Neural cell (in vitro differentiated cells): Measurements from ENCODE around the gene POLR2C. TPM values are rescaled to one million over a fixed set of nuclear protein-coding genes. Genes with fewer than 3 reads are reported as not detected.
A peak's percentile ranks its signal among the peaks of the same experiment; 100 is the strongest.

Experiments
- H2AFZ ChIP-seq: fragments of 200-600, 300-800 bp; sonication (generic), shearing (Covaris generic); 2 replicates; pipeline ENCODE4 v1.6.0; 2014; ENCODE audit warnings: low read depth, mild to moderate bottlenecking, antibody characterized with exemption, low read length, moderate library complexity
- H3F3A ChIP-seq: fragments of 200-600 bp; shearing (Covaris generic); 2 replicates; pipeline ENCODE4 v1.6.1; 2016; ENCODE audit warnings: mild to moderate bottlenecking, moderate library complexity, mixed read lengths, antibody characterized with exemption, low read length; ENCODE audit not compliant: insufficient read depth, poor library complexity, severe bottlenecking
- H3K27ac ChIP-seq: fragments of 200-600, 300-800 bp; sonication (generic), shearing (Covaris generic); 2 replicates; pipeline ENCODE4 v1.5.1; 2014; ENCODE audit warnings: mild to moderate bottlenecking, low read length, moderate library complexity
- H3K27me3 ChIP-seq: fragments of 300-800, 200-600 bp; sonication (generic), shearing (Covaris generic); 2 replicates; pipeline ENCODE4 v1.6.0; 2014; ENCODE audit warnings: mild to moderate bottlenecking, low read depth, low read length, moderate library complexity; ENCODE audit not compliant: insufficient read depth
- H3K36me3 ChIP-seq: fragments of 300-800, 200-600 bp; sonication (generic), shearing (Covaris generic); 2 replicates; pipeline ENCODE4 v1.5.1; 2014; ENCODE audit warnings: mild to moderate bottlenecking, antibody characterized with exemption, low read length, moderate library complexity; ENCODE audit not compliant: insufficient read depth
- H3K4me2 ChIP-seq: fragments of 300-800, 200-600 bp; sonication (generic), shearing (Covaris generic); 2 replicates; pipeline ENCODE4 v1.6.0; 2014; ENCODE audit warnings: mild to moderate bottlenecking, low read length
- H3K4me3 ChIP-seq: fragments of 300-800, 200-600 bp; sonication (generic), shearing (Covaris generic); 2 replicates; pipeline ENCODE4 v1.5.1; 2014; ENCODE audit warnings: mild to moderate bottlenecking, low read length, moderate library complexity
- H3K79me2 ChIP-seq: fragments of 200-600 bp; shearing (Covaris generic); replicated peaks from 2 replicates; pipeline ENCODE4 v1.6.0; 2014; ENCODE audit warnings: mild to moderate bottlenecking, low read length, moderate library complexity; ENCODE audit not compliant: insufficient read depth
- H3K9ac ChIP-seq: fragments of 300-800, 200-600 bp; sonication (generic), shearing (Covaris generic); 2 replicates; pipeline ENCODE4 v1.6.1; 2016; ENCODE audit warnings: mild to moderate bottlenecking, low read length, mixed read lengths
- H3K9me2 ChIP-seq: fragments of 200-600 bp; shearing (Covaris generic); 2 replicates; pipeline ENCODE4 v1.6.1; 2016; ENCODE audit warnings: mild to moderate bottlenecking, low read length, mixed read lengths; ENCODE audit not compliant: insufficient read depth
- H3K9me3 ChIP-seq: fragments of 200-600, 300-800 bp; sonication (generic), shearing (Covaris generic); 2 replicates; pipeline ENCODE4 v1.6.1; 2016; ENCODE audit warnings: mild to moderate bottlenecking, mixed run types, low read length, moderate library complexity, mixed read lengths
- H4K20me1 ChIP-seq: fragments of 200-600 bp; shearing (Covaris generic); 2 replicates; pipeline ENCODE4 v1.6.1; 2016; ENCODE audit warnings: mild to moderate bottlenecking, mixed run types; ENCODE audit not compliant: insufficient read depth
- EP300 ChIP-seq: fragments of 450-650 bp; conservative IDR thresholded peaks from 2 replicates; pipeline ENCODE4 v1.6.1; 2014; ENCODE audit warnings: antibody characterized with exemption, mild to moderate bottlenecking, moderate library complexity; ENCODE audit not compliant: poor library complexity, severe bottlenecking
- EZH2 ChIP-seq: fragments of 200-600, 300-800 bp; shearing (Covaris generic), sonication (generic); IDR thresholded peaks from 2 replicates; pipeline ENCODE4 v1.6.1; 2014; ENCODE audit warnings: antibody characterized with exemption, low read length, borderline replicate concordance, mild to moderate bottlenecking; ENCODE audit not compliant: insufficient read depth, poor library complexity, severe bottlenecking
- MXI1 ChIP-seq: fragments of 450-650 bp; conservative IDR thresholded peaks from 2 replicates; pipeline ENCODE4 v1.6.1; 2014; ENCODE audit warnings: antibody characterized with exemption, mild to moderate bottlenecking; ENCODE audit not compliant: poor library complexity, severe bottlenecking
- POLR2AphosphoS5 ChIP-seq: IDR thresholded peaks from 2 replicates; pipeline ENCODE4 v1.6.1; 2012
- RAD21 ChIP-seq: fragments of 450-650 bp; conservative IDR thresholded peaks from 2 replicates; pipeline ENCODE4 v1.6.1; 2014; ENCODE audit warnings: antibody characterized with exemption, mild to moderate bottlenecking, moderate library complexity
- SMC3 ChIP-seq: fragments of 450-650 bp; conservative IDR thresholded peaks from 2 replicates; pipeline ENCODE4 v1.6.1; 2014; ENCODE audit warnings: antibody characterized with exemption, mild to moderate bottlenecking, moderate library complexity; ENCODE audit not compliant: poor library complexity
- TAF1 ChIP-seq: IDR thresholded peaks from 2 replicates; pipeline ENCODE4 v1.6.1; 2012; ENCODE audit warnings: low read depth
- polyA plus RNA-seq: library from polyadenylated mRNA; depleted of rRNA; stranded (reverse); fragments of >200 nt; gene quantifications from 2 replicates; pipeline ENCODE4 v1.2.3, GENCODE V29; 2014
- TF ChIP-seq, protein P1 (sequence below): fragments of 450-650 bp; IDR thresholded peaks from 2 replicates; pipeline ENCODE4 v1.5.1; 2014; ENCODE audit warnings: antibody characterized with exemption, mild to moderate bottlenecking, moderate library complexity; ENCODE audit not compliant: poor library complexity, severe bottlenecking
- TF ChIP-seq, protein P2 (sequence below): IDR thresholded peaks from 2 replicates; pipeline ENCODE4 v1.6.1; 2012; ENCODE audit warnings: borderline replicate concordance

The POLR2C gene
- polyA plus RNA-seq, 1 donor from 2014 or later = 109 TPM

DNA sequence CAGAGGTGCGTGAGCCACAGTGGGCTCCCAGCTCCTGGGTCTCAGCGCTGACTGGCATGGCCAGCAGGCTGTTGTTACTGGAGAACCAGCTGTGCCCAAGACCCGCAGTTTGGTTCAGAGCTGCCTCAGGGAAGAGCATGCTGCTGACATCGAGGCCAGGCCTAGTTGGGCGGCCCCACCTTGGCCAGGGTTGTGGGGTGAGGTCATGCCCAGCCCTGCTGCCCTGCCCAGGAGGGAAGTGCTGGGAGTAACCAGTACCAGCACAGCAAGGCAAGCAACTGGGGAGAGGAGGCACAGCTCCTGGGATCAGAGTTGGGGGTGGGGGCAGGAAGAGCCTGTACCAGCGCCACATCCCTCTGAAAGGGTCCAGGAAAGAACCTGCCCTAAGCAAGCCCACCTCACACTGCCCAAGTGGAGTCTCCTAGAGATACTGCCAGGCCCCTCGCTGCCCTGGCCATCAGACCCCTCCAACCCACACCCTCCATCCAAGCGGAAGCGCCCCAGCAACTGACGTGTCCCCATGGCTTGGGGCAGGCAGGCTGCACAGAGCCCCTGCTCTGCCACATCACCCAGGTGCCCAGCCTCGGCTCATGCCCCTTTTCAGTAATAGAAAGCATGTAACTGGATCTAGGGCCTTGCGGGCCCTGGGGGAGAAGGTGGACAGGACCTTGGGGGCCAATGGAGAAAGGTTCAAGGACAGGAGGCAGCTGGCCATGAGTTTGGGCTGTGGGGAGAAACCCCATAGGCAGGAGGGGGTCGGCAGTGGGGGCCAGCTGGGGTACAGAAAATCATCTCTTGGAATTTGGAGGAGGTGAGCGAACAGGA, 22.8 kb downstream of the POLR2C start:
- H2AFZ ChIP-seq = no peak overlapping the region
- H3F3A ChIP-seq = no peaks in the 10 kb centered on the region
- peak overlapping the region; percentile 76 for H3K4me3 ChIP-seq
- H3K4me2 ChIP-seq = peak overlapping the region; percentile 73
- H3K79me2 ChIP-seq = peaks cover 2% of the 10 kb centered on the region
- TF ChIP-seq TAF1 = no peak
- no peaks in the 10 kb centered on the region for H3K27me3 ChIP-seq
- no peaks in the 10 kb centered on the region for H3K9me2 ChIP-seq
- no peak overlapping the region for H3K27ac ChIP-seq
- H3K9ac ChIP-seq = peak overlapping the region; percentile 64
- H3K9me3 ChIP-seq = no peaks in the 10 kb centered on the region
- no peaks in the 10 kb centered on the region for H3K36me3 ChIP-seq
- H4K20me1 ChIP-seq = no peaks in the 10 kb centered on the region

DNA sequence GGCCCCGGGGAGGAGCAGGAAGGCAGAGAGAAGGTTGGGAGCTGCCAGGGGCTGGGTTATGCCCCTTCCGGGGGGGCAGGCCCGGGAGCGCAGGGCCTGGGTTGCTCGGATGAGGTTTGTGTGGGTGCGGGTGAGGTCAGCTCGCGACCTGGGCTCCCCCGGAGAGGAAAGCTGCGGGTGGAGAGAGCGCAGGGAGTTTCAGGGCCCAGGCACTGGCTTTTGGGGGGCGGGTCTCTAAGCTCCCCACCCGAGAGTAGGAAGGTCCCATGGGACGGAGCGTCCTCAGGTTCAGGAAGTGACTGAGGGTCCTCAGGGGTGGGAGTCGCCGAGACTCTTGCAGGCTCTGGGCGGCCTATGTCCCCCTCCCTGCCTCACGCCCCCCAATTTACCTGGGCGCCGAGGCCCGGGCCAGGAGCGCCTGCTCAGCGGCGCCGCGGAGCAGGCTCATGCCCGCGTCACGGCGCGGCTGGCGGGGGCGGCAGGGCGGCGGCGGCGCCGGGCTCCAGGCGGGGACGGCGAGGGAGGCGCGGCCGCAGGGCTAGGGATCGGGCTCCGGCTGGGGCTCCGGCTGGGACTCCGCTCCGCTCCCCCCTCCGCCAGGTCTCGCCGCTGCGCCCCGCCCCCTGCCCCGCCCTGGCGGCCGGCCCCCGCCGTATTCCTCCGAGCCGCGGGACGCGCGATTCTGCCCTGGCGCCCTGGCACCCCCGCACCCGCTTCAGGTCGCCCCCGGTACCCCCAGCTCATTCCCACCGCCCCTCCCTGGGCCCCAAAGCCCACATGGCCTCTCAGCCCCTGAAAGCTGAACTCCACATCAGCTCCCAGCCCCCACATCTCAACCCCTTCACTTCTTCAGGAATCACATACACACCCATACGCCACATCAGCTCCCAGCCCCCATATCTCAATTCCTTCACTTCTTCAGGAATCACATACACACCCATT, 23.7 kb downstream of the POLR2C start, which contains the start of gene DOK4:
Gene DOK4, minus strand, starts transcription at position 578 of the 942 bp plus-strand sequence. CDS start 6,986 bp downstream, outside the sequence.
- peak within 1 kb of the TSS; percentile 67 for H2AFZ ChIP-seq
- peak within 1 kb of the TSS; percentile 76 for H3K4me3 ChIP-seq
- H3K27me3 ChIP-seq = no peaks in the 10 kb centered on the region
- no peaks in the 10 kb centered on the region for H3K36me3 ChIP-seq
- no peaks in the 10 kb centered on the region for H3F3A ChIP-seq
- H3K9ac ChIP-seq = peak within 1 kb of the TSS; percentile 64
- H4K20me1 ChIP-seq = no peaks in the 10 kb centered on the region
- H3K79me2 ChIP-seq = no peaks in the 10 kb centered on the region
- H3K9me3 ChIP-seq = no peaks in the 10 kb centered on the region
- TF ChIP-seq MXI1 (peak; percentile 28), RAD21 (no peak), EP300 (peak; percentile 27), TAF1 (no peak), POLR2AphosphoS5 (peak; percentile 46)
- no peaks in the 10 kb centered on the region for H3K9me2 ChIP-seq
- H3K27ac ChIP-seq = no peak within 1 kb of the TSS
- peak within 1 kb of the TSS; percentile 73 for H3K4me2 ChIP-seq

DNA sequence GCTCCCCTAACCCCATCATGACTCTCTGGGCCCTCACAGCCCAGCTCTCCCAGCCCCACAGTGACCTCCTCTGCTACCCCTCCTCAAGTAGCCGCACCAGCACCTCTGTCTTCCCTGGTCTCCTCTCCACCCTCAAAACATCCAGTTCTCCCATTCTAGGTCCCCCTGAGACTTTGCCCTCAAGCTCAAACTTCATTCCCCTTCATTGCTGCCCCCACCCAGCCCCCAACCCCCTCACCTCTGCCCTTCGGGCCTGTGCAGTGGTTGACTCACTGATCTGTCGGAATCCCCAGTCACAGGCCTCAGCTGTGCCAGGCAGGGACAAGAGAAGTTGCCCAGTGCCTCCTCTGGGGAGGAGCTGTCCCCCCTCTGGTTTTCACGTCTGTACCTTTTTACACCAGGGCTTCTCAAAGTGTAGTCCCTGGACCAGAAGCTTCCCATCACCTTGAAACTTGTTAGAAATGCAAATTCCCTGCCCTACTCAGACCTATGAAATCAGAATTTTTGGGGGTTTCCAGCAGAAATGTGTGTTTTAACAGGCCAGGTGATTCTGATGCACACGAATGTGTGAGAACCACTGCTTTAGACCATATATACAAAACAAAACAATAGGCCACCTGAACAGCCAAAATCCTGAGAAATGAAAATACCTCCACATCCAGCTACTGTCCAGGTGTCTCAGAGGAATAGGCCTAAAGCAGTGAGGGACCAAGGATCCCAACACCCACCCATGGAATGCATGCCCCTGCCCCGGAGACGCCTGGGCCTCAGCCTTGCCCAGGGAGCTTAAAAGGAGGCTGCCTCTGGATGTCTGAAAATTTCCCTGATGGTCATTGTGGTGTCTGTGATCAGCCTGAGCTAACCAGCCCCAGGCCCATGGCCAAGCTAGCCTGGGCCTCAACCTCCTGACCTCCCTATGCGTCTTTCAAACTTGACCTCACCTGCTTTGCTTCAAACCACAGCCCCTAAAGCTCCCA, 24.7 kb downstream of the POLR2C start:
- Histone ChIP-seq H3K9ac (peak overlapping the region; percentile 64), H3K27ac (no peak overlapping the region)

More for the DNA sequence above, 24.7 kb downstream of the POLR2C start:
- H3K4me2 ChIP-seq = no peak overlapping the region
- H3K27me3 ChIP-seq = no peaks in the 10 kb centered on the region
- H3K4me3 ChIP-seq = peak overlapping the region; percentile 76
- H3K9me2 ChIP-seq = no peaks in the 10 kb centered on the region
- no peaks in the 10 kb centered on the region for H3K36me3 ChIP-seq
- TF ChIP-seq POLR2AphosphoS5 = no peak
- TF ChIP-seq SMC3 = no peak
- TF ChIP-seq RAD21 = no peak
- TF ChIP-seq, protein P1, sequence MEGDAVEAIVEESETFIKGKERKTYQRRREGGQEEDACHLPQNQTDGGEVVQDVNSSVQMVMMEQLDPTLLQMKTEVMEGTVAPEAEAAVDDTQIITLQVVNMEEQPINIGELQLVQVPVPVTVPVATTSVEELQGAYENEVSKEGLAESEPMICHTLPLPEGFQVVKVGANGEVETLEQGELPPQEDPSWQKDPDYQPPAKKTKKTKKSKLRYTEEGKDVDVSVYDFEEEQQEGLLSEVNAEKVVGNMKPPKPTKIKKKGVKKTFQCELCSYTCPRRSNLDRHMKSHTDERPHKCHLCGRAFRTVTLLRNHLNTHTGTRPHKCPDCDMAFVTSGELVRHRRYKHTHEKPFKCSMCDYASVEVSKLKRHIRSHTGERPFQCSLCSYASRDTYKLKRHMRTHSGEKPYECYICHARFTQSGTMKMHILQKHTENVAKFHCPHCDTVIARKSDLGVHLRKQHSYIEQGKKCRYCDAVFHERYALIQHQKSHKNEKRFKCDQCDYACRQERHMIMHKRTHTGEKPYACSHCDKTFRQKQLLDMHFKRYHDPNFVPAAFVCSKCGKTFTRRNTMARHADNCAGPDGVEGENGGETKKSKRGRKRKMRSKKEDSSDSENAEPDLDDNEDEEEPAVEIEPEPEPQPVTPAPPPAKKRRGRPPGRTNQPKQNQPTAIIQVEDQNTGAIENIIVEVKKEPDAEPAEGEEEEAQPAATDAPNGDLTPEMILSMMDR = no peak
- TF ChIP-seq EZH2 = no peak
- TF ChIP-seq MXI1 = no peak
- TF ChIP-seq TAF1 = no peak
- no peak for TF ChIP-seq EP300
- TF ChIP-seq, protein P2, sequence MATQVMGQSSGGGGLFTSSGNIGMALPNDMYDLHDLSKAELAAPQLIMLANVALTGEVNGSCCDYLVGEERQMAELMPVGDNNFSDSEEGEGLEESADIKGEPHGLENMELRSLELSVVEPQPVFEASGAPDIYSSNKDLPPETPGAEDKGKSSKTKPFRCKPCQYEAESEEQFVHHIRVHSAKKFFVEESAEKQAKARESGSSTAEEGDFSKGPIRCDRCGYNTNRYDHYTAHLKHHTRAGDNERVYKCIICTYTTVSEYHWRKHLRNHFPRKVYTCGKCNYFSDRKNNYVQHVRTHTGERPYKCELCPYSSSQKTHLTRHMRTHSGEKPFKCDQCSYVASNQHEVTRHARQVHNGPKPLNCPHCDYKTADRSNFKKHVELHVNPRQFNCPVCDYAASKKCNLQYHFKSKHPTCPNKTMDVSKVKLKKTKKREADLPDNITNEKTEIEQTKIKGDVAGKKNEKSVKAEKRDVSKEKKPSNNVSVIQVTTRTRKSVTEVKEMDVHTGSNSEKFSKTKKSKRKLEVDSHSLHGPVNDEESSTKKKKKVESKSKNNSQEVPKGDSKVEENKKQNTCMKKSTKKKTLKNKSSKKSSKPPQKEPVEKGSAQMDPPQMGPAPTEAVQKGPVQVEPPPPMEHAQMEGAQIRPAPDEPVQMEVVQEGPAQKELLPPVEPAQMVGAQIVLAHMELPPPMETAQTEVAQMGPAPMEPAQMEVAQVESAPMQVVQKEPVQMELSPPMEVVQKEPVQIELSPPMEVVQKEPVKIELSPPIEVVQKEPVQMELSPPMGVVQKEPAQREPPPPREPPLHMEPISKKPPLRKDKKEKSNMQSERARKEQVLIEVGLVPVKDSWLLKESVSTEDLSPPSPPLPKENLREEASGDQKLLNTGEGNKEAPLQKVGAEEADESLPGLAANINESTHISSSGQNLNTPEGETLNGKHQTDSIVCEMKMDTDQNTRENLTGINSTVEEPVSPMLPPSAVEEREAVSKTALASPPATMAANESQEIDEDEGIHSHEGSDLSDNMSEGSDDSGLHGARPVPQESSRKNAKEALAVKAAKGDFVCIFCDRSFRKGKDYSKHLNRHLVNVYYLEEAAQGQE = no peak
- H4K20me1 ChIP-seq = no peaks in the 10 kb centered on the region
- H3K79me2 ChIP-seq = no peaks in the 10 kb centered on the region
- H2AFZ ChIP-seq = peak overlapping the region; percentile 67
- no peaks in the 10 kb centered on the region for H3F3A ChIP-seq
- H3K9me3 ChIP-seq = no peaks in the 10 kb centered on the region
